ENCODE measurements around the gene CDC6. TPM values are rescaled to one million over a fixed set of nuclear protein-coding genes. Genes with fewer than 3 reads are reported as not detected.

Gene CDC6, protein sequence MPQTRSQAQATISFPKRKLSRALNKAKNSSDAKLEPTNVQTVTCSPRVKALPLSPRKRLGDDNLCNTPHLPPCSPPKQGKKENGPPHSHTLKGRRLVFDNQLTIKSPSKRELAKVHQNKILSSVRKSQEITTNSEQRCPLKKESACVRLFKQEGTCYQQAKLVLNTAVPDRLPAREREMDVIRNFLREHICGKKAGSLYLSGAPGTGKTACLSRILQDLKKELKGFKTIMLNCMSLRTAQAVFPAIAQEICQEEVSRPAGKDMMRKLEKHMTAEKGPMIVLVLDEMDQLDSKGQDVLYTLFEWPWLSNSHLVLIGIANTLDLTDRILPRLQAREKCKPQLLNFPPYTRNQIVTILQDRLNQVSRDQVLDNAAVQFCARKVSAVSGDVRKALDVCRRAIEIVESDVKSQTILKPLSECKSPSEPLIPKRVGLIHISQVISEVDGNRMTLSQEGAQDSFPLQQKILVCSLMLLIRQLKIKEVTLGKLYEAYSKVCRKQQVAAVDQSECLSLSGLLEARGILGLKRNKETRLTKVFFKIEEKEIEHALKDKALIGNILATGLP
- 1 to 10 TPM in 5 of 6 donors, under 1 TPM in 1; 0.71 to 3.3 (median 2.0) TPM for total RNA-seq
- 1 to 10 TPM in 1 of 2 donors, under 1 TPM in 1; 0.75 to 1.1 TPM for polyA plus RNA-seq

- FAIRE-seq (peak; percentile 94), ATAC-seq (peak; percentile 95 to 98 (median 96)), DNase-seq (peak; percentile 95 to 99 (median 98))
- intact Hi-C loops (cut with DNase I) = loop anchor here in 2 of 3 donors (5.0 to 10.0 kb wide), 2 partner anchors 70 to 83 kb away; partner anchors contain the start of gene WIPF2 (in 1 of the 2)
- peak within 1 kb of the TSS; percentile 33 to 70 (median 42) for H3K4me3 ChIP-seq
- peaks cover 0 to 5% (median 5%) of the 10 kb centered on the region in 3 donors for H3K4me1 ChIP-seq
- 0% methylated on average over 47 of the region's 47 CpGs for WGBS, 2 donors
- no peak within 1 kb of the TSS for H3K27ac ChIP-seq
- H3K36me3 ChIP-seq = no peaks in the 10 kb centered on the region
- no peaks in the 10 kb centered on the region for H3K27me3 ChIP-seq
- TF ChIP-seq, protein P1, sequence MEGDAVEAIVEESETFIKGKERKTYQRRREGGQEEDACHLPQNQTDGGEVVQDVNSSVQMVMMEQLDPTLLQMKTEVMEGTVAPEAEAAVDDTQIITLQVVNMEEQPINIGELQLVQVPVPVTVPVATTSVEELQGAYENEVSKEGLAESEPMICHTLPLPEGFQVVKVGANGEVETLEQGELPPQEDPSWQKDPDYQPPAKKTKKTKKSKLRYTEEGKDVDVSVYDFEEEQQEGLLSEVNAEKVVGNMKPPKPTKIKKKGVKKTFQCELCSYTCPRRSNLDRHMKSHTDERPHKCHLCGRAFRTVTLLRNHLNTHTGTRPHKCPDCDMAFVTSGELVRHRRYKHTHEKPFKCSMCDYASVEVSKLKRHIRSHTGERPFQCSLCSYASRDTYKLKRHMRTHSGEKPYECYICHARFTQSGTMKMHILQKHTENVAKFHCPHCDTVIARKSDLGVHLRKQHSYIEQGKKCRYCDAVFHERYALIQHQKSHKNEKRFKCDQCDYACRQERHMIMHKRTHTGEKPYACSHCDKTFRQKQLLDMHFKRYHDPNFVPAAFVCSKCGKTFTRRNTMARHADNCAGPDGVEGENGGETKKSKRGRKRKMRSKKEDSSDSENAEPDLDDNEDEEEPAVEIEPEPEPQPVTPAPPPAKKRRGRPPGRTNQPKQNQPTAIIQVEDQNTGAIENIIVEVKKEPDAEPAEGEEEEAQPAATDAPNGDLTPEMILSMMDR (IDR thresholded peaks at IDR 0.05) = no peak
- no peaks in the 10 kb centered on the region for H3K9me3 ChIP-seq
Measured at GRCh38 chr17:40287494-40288369, at the start of gene CDC6. Gene CDC6, plus strand, starts transcription at chr17:40287879. Its CDS starts 1,542 bp downstream, at chr17:40289421.

- TF ChIP-seq, protein P1 (IDR thresholded peaks at IDR 0.05) = no peak
- Histone ChIP-seq H3K4me3 (no peak overlapping the region), H3K9me3 (no peaks in the 10 kb centered on the region), H3K27ac (no peak overlapping the region), H3K36me3 (no peaks in the 10 kb centered on the region), H3K27me3 (no peaks in the 10 kb centered on the region), H3K4me1 (peaks cover 0 to 11% (median 0%) of the 10 kb centered on the region in 3 donors)
- DNase-seq (no peak), ATAC-seq (no peak), FAIRE-seq (no peak)
- 78 to 82% methylated on average over 4 of the region's 4 CpGs for WGBS, 2 donors
- intact Hi-C loops (cut with DNase I) = no loop called here
Measured at GRCh38 chr17:40241252-40241834, 46.3 kb upstream of the CDC6 start.

GRCh38 chr17:40242774-40243173, 44.9 kb upstream of the CDC6 start:
- no peaks in the 10 kb centered on the region for H3K36me3 ChIP-seq
- no peak for FAIRE-seq
- no peaks in the 10 kb centered on the region for H3K27me3 ChIP-seq
- no peak for DNase-seq
- H3K4me3 ChIP-seq = no peak overlapping the region
- H3K27ac ChIP-seq = no peak overlapping the region
- H3K9me3 ChIP-seq = no peaks in the 10 kb centered on the region
- intact Hi-C loops (cut with DNase I) = no loop called here
- peaks cover 0 to 11% (median 0%) of the 10 kb centered on the region in 3 donors for H3K4me1 ChIP-seq
- no peak for ATAC-seq
- WGBS, 2 donors = 84 to 85% methylated on average over 3 of the region's 3 CpGs
- TF ChIP-seq, protein P1 (IDR thresholded peaks at IDR 0.05) = no peak

DNA sequence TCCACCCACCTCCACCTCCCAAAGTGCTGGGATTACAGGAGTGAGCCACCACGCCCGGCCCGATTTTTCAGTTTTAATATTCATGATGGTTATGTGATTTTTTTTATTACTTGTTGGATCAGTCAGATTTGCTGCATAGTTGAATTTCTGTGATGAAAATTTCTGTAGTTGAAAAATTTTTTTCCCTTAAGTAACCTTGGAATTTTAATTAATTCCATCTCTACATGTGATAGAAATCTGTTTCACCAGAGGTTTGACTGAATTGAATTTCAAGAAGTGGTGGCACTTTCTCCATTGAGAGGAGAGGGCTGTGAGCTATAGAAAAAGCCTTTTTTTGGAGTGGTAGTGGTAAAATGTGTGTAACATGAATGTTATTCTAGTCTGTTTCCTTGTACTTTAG, 43.9 kb upstream of the CDC6 start:
- WGBS, 2 donors = 92 to 93% methylated on average over 3 of the region's 3 CpGs
- H3K9me3 ChIP-seq = no peaks in the 10 kb centered on the region
- FAIRE-seq = no peak
- no peak overlapping the region for H3K4me3 ChIP-seq
- intact Hi-C loops (cut with DNase I) = no loop called here
- TF ChIP-seq, protein P1 (IDR thresholded peaks at IDR 0.05) = no peak
- no peaks in the 10 kb centered on the region for H3K27me3 ChIP-seq
- H3K4me1 ChIP-seq = peaks cover 0 to 11% (median 0%) of the 10 kb centered on the region in 3 donors
- DNase-seq = no peak
- ATAC-seq = no peak
- no peak overlapping the region for H3K27ac ChIP-seq
- H3K36me3 ChIP-seq = no peaks in the 10 kb centered on the region
